HL-60 (cell line): ENCODE data around the gene CEBPB.

Experiments
- CTCF ChIP-seq: IDR thresholded peaks from one replicate; pipeline ENCODE4 v1.5.1; 2011; ENCODE audit warnings: low read length, control low read depth, inconsistent platforms; ENCODE audit not compliant: insufficient read depth
- POLR2AphosphoS5 ChIP-seq: IDR thresholded peaks from 2 replicates; pipeline ENCODE4 v1.6.1; 2012; ENCODE audit warnings: low read depth
- SPI1 ChIP-seq: IDR thresholded peaks from 2 replicates; pipeline ENCODE4 v1.6.1; 2012; ENCODE audit warnings: low read depth, mild to moderate bottlenecking, borderline replicate concordance

DNA sequence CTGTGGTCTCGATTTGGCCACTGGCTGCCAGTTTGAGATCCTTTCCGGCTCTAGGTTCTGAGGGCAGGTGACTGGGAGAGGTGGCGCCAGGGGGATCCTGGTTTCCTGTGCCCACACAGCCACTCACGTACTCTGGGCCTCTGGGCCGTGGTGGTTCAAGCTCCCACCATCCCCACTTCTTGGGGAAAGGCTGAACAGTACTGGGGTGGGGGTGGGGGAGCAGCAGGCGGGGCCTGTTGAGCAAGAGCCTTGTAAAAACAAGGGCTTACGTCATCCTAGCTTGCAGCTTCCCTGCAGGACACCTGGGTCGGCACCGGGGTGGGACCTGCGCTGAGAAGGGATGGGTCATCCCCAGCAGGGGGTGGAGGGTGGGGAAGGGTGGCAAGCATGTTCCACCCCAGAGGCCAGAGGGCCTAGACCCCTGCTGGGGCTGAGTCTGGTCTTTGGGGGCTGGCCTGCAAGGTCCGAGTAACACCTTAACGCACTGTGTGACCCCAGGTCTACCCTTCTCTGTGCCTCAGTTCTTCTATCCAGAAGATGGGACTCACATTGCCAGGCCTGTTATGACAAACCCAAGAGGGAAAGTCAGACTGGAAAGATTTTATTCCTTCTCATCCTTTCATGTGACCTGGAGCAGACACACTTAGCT is 3.1 kb upstream of the CEBPB start:
- TF ChIP-seq CTCF = no peak
- no peak for TF ChIP-seq SPI1
- TF ChIP-seq POLR2AphosphoS5 = no peak
